Prostate gland (tissue), 2 donors: Measurements from ENCODE around the gene TMEM117.

Experiments used
- CTCF ChIP-seq, 4 experiments: fragments of 200-600 bp in 2 of 4; fragments of 450-650 bp in 2 of 4; sonication (generic) in 2 of 4; IDR thresholded peaks; 1 replicate in 3 of 4; 2 replicates in 1 of 4; pipeline ENCODE4 v1.5.1; 2016 to 2019; ENCODE audit warnings: antibody characterized with exemption in 4 of 4, mild to moderate bottlenecking in 2 of 4, moderate library complexity in 2 of 4
- POLR2AphosphoS5 ChIP-seq: sonication (generic); formaldehyde crosslinking; IDR thresholded peaks from one replicate; pipeline ENCODE4 v1.6.1; 2017; ENCODE audit warnings: antibody characterized with exemption

- no peak for TF ChIP-seq POLR2AphosphoS5
- TF ChIP-seq CTCF (IDR thresholded peaks at IDR 0.05) = no peak
Measured at GRCh38 chr12:43835264-43835655, 621 bp upstream of the TMEM117 start.
